OCI-LY7 (cell line): ENCODE results near the gene NCAM2. TPM values are rescaled to one million over a fixed set of nuclear protein-coding genes. Genes with fewer than 3 reads are reported as not detected.

Source experiments
- BruUV-seq: library from RNA; stranded (reverse); fragments of 400-500 nt; replicated peaks from 2 replicates; lab custom pipeline; 2021; lab: Mats Ljungman, UMichigan
- CTCF ChIA-PET: fragments of 300-600 bp; sonication (Branson Sonifier 250); formaldehyde crosslinking; loops from one replicate; lab custom pipeline; 2022; ENCODE audit warnings: antibody characterized with exemption; ENCODE audit not compliant: unreplicated experiment; lab: Charles Lee
- POLR2A ChIA-PET: fragments of 300-600 bp; sonication (Branson Sonifier 250); formaldehyde crosslinking; loops from one replicate; lab custom pipeline; 2022; ENCODE audit warnings: antibody characterized with exemption; lab: Charles Lee
- DNase-seq: peaks from one replicate; pipeline ENCODE4 v3.0.0-alpha.2; 2015; ENCODE audit warnings: low spot score
- H2AFZ ChIP-seq: fragments of 200-600 bp; sonication (generic), shearing (Covaris generic); 2 replicates; pipeline ENCODE4 v1.6.1; 2014; ENCODE audit warnings: mild to moderate bottlenecking, antibody characterized with exemption, low read length, moderate library complexity
- H3K27ac ChIP-seq: fragments of 200-600 bp; sonication (generic); 2 replicates; pipeline ENCODE4 v1.5.1; 2014; ENCODE audit warnings: mixed run types, low read depth, mild to moderate bottlenecking, moderate library complexity, low read length, inconsistent platforms; ENCODE audit not compliant: poor library complexity, severe bottlenecking
- H3K36me3 ChIP-seq: fragments of 200-600 bp; sonication (generic); 2 replicates; pipeline ENCODE4 v1.6.1; 2014; ENCODE audit warnings: mild to moderate bottlenecking, antibody characterized with exemption, low read length, moderate library complexity, mixed read lengths; ENCODE audit not compliant: insufficient read depth
- H3K4me1 ChIP-seq: fragments of 200-600 bp; sonication (generic); 2 replicates; pipeline ENCODE4 v1.5.1; 2014; ENCODE audit warnings: mild to moderate bottlenecking, low read length; ENCODE audit not compliant: insufficient read depth, poor library complexity, severe bottlenecking
- H3K4me2 ChIP-seq: fragments of 200-600 bp; sonication (generic); 2 replicates; pipeline ENCODE4 v1.6.1; 2014; ENCODE audit warnings: mild to moderate bottlenecking, low read length
- H3K4me3 ChIP-seq: fragments of 200-600 bp; sonication (generic); 2 replicates; pipeline ENCODE4 v1.5.1; 2014; ENCODE audit warnings: mild to moderate bottlenecking, low read depth, low read length; ENCODE audit not compliant: poor library complexity, severe bottlenecking
- H3K79me2 ChIP-seq: fragments of 200-600 bp; sonication (generic); 2 replicates; pipeline ENCODE4 v1.6.1; 2016; ENCODE audit warnings: low read depth, mild to moderate bottlenecking, low read length, moderate library complexity, mixed read lengths; ENCODE audit not compliant: insufficient read depth
- H3K9me2 ChIP-seq: fragments of 200-600 bp; sonication (generic); 2 replicates; pipeline ENCODE4 v1.6.1; 2016; ENCODE audit warnings: mild to moderate bottlenecking, low read length, mixed read lengths; ENCODE audit not compliant: insufficient read depth
- H3K9me3 ChIP-seq: fragments of 200-600 bp; sonication (generic); 2 replicates; pipeline ENCODE4 v1.6.1; 2014; ENCODE audit warnings: mild to moderate bottlenecking, mixed run types, low read length, mixed read lengths
- H4K20me1 ChIP-seq: fragments of 200-600 bp; sonication (generic); 2 replicates; pipeline ENCODE4 v1.6.1; 2014; ENCODE audit warnings: mild to moderate bottlenecking, antibody characterized with exemption, low read length, moderate library complexity, mixed read lengths; ENCODE audit not compliant: insufficient read depth
- EZH2phosphoT487 ChIP-seq: fragments of 200-600 bp; sonication (generic); IDR thresholded peaks from 2 replicates; pipeline ENCODE4 v1.6.1; 2018; ENCODE audit warnings: low read depth, borderline replicate concordance, mild to moderate bottlenecking, mixed run types, antibody characterized with exemption, low read length, moderate library complexity, mixed read lengths
- intact Hi-C: fragments of 100-400 bp; cut with micrococcal nuclease; formaldehyde crosslinking; loops from one replicate; pipeline ENCODE4 v1.10.0; 2022; ENCODE audit not compliant: unreplicated experiment
- total RNA-seq, 2 experiments: library from RNA; depleted of rRNA in 1 of 2; stranded (reverse); fragments of >200 nt in 1 of 2; shearing (Covaris generic) in 1 of 2; gene quantifications; 2 replicates each; pipeline ENCODE4 v1.2.3, GENCODE V29; 2014 to 2022
- TF ChIP-seq, protein P1 (sequence below): fragments of 200-600 bp; sonication (generic); conservative IDR thresholded peaks from 2 replicates; pipeline ENCODE4 v1.5.1; 2014; ENCODE audit warnings: mild to moderate bottlenecking, antibody characterized with exemption, low read length, moderate library complexity, mixed read lengths

NCAM2 gene
- total RNA-seq, 2 experiments from 2014 or later = not detected

DNA sequence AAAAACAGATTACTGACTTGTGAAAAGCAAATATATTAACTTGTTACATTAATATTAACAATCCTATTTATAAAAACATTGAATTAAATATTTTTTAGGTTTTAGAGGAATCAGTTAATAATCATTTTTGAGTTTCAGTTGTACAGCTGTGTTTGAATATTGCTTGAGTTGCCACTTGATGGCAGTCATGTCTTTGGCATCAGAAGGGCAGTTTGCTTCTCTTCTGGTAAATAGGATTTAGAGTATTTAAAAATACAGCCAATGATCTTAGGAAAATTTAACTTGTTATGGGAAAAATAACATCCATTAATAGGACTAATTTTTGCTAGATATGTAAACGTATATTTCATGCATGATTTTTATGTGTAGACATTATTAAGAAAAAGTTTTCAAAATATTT lies 234.1 kb downstream of the NCAM2 start:
- H2AFZ ChIP-seq = no peak overlapping the region
- no peak overlapping the region for H3K27ac ChIP-seq
- DNase-seq = no peak
- BruUV-seq = no TSS peak
- ChIA-PET CTCF (no interaction called here), POLR2A (interaction anchor here (0.6 kb wide), 1 partner anchor 969 kb away, joined by 6 read pairs; no protein-coding TSS in a partner anchor)
- no peak overlapping the region for H3K4me2 ChIP-seq
- no peaks in the 10 kb centered on the region for H3K9me2 ChIP-seq
- H4K20me1 ChIP-seq = no peaks in the 10 kb centered on the region
- no peak overlapping the region for H3K4me3 ChIP-seq
- intact Hi-C loops = no loop called here
- H3K4me1 ChIP-seq = no peaks in the 10 kb centered on the region
- no peak for TF ChIP-seq EZH2phosphoT487
- TF ChIP-seq, protein P1, sequence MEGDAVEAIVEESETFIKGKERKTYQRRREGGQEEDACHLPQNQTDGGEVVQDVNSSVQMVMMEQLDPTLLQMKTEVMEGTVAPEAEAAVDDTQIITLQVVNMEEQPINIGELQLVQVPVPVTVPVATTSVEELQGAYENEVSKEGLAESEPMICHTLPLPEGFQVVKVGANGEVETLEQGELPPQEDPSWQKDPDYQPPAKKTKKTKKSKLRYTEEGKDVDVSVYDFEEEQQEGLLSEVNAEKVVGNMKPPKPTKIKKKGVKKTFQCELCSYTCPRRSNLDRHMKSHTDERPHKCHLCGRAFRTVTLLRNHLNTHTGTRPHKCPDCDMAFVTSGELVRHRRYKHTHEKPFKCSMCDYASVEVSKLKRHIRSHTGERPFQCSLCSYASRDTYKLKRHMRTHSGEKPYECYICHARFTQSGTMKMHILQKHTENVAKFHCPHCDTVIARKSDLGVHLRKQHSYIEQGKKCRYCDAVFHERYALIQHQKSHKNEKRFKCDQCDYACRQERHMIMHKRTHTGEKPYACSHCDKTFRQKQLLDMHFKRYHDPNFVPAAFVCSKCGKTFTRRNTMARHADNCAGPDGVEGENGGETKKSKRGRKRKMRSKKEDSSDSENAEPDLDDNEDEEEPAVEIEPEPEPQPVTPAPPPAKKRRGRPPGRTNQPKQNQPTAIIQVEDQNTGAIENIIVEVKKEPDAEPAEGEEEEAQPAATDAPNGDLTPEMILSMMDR = peak; percentile 19; the same call in 1 of the 2 replicates
- H3K79me2 ChIP-seq = no peaks in the 10 kb centered on the region
- no peaks in the 10 kb centered on the region for H3K36me3 ChIP-seq
- peaks cover 16% of the 10 kb centered on the region for H3K9me3 ChIP-seq

DNA sequence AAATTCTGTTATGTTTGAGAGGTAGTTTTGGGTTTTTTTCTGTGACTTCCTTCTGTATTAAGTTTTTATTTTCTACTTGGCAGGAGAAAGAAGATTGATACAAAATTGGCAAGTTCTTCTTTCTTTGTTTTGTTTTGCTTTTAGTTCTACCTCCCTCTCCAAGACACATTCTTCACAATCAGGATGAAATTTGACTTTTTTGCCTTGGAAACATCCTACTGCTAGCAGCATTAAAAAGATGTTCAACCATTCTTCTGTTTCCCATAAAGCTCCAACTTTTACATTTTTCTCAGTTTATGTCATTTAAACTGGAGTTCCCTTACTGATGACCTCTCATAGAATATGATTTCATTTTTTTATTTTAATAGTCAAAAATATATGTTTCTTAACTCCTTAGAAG lies 234.8 kb downstream of the NCAM2 start:
- Histone ChIP-seq H3K27ac (no peak overlapping the region), H3K36me3 (no peaks in the 10 kb centered on the region), H3K9me2 (no peaks in the 10 kb centered on the region), H3K79me2 (no peaks in the 10 kb centered on the region), H4K20me1 (no peaks in the 10 kb centered on the region), H3K4me1 (no peaks in the 10 kb centered on the region), H3K4me2 (no peak overlapping the region), H3K9me3 (peaks cover 16% of the 10 kb centered on the region), H3K4me3 (no peak overlapping the region), H2AFZ (no peak overlapping the region)
- ChIA-PET POLR2A (no interaction called here), CTCF (no interaction called here)
- TF ChIP-seq, protein P1 = no peak
- TF ChIP-seq EZH2phosphoT487 = no peak
- DNase-seq = no peak
- BruUV-seq = no TSS peak
- intact Hi-C loops = no loop called here

DNA sequence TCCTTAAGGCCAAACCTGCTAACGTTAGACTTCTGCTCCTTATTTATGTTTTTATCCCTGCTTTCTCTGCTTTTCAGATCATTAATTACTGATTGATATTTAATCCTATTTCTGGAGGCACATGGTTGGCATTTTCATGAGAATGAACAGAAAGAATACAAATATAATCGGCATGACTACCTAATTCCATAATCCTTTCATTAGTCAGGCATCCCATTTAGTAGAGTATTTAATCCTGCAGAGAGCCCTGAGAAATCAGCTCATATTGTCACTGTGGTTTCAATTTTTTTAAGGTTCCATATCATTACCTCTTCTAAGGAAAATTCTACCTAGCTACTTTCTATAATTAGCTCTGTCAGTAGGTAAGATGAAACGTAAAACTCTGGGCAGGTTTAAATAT lies 238.8 kb downstream of the NCAM2 start:
- no TSS peak for BruUV-seq
- H3K4me1 ChIP-seq = no peaks in the 10 kb centered on the region
- POLR2A ChIA-PET = interaction anchor here (0.6 kb wide), 1 partner anchor 208 kb away, joined by 3 read pairs; no protein-coding TSS in a partner anchor
- CTCF ChIA-PET = no interaction called here
- intact Hi-C loops = no loop called here
- H3K79me2 ChIP-seq = no peaks in the 10 kb centered on the region
- no peak overlapping the region for H3K27ac ChIP-seq
- no peaks in the 10 kb centered on the region for H4K20me1 ChIP-seq
- no peak for DNase-seq
- H3K9me3 ChIP-seq = peaks cover 20% of the 10 kb centered on the region; the same call in 1 of the 2 replicates
- no peak overlapping the region for H3K4me3 ChIP-seq
- TF ChIP-seq, protein P1 = no peak
- TF ChIP-seq EZH2phosphoT487 = no peak
- H3K4me2 ChIP-seq = no peak overlapping the region
- H2AFZ ChIP-seq = no peak overlapping the region
- no peaks in the 10 kb centered on the region for H3K9me2 ChIP-seq
- H3K36me3 ChIP-seq = no peaks in the 10 kb centered on the region
